ENCODE data around the gene SCN10A.

- TF ChIP-seq POLR2AphosphoS5 (IDR thresholded peaks at IDR 0.05; ENCODE audit: low read depth, low read length): no peak
- no peak for TF ChIP-seq POLR2A (IDR thresholded peaks at IDR 0.05; ENCODE audit: low read depth, low read length)
- no peak for TF ChIP-seq TAF1 (IDR thresholded peaks at IDR 0.05; ENCODE audit: low read depth, low read length)
- no peak for TF ChIP-seq POU2F2 (IDR thresholded peaks at IDR 0.05; ENCODE audit: low read depth, low read length)
- no peak for TF ChIP-seq SPI1 (IDR thresholded peaks at IDR 0.05; ENCODE audit: low read depth, low read length)
Observed at GRCh38 chr3:38840987-38841386, 25.0 kb upstream of the SCN10A start.

All from GM12891 (cell line).